Lower lobe of right lung (tissue), 2 donors: ENCODE data around the gene FASTKD2. TPM values are rescaled to one million over a fixed set of nuclear protein-coding genes. Genes with fewer than 3 reads are reported as not detected.

Source experiments
- ATAC-seq, 2 donors: fragments of 200-7000 bp; cut with Tn5 transposase; one replicate each; pipeline ENCODE4 v1.9.1; 2020 to 2022; ENCODE audit warnings: mild to moderate bottlenecking in 2 of 2, moderate library complexity in 2 of 2
- DNase-seq: peaks from one replicate; pipeline ENCODE4 v3.0.0-alpha.2; 2020
- H3K27ac ChIP-seq: fragments of 200-600 bp; one replicate; pipeline ENCODE4 v1.8.0; 2022
- H3K27me3 ChIP-seq: fragments of 200-600 bp; one replicate; pipeline ENCODE4 v1.8.0; 2022; ENCODE audit warnings: low read depth
- H3K36me3 ChIP-seq: fragments of 200-600 bp; one replicate; pipeline ENCODE4 v1.8.0; 2022; ENCODE audit warnings: mild to moderate bottlenecking
- H3K4me1 ChIP-seq: fragments of 200-600 bp; one replicate; pipeline ENCODE4 v1.8.0; 2022
- H3K4me3 ChIP-seq: fragments of 200-600 bp; one replicate; pipeline ENCODE4 v1.8.0; 2022; ENCODE audit warnings: mild to moderate bottlenecking
- H3K9me3 ChIP-seq: fragments of 200-600 bp; one replicate; pipeline ENCODE4 v1.8.0; 2022
- CTCF ChIP-seq: fragments of 200-600 bp; IDR thresholded peaks from one replicate; pipeline ENCODE4 v1.8.0; 2022; ENCODE audit warnings: antibody characterized with exemption, mild to moderate bottlenecking
- intact Hi-C: fragments of 100-400 bp; cut with DNase I; formaldehyde crosslinking; loops from one replicate; pipeline ENCODE4 v1.11.0; 2022
- microRNA-seq: library from miRNA; unstranded; fragments of <30 nt; microRNA quantifications from one replicate; pipeline ENCODE4 v1.2.0, GENCODE V29; 2020; ENCODE audit warnings: borderline number of aligned reads
- total RNA-seq: library from RNA; stranded (reverse); fragmentation: NEBNext Ultra II Directional; extraction: Animal tissue kit (Norgen Biotek cat#: 25700); gene quantifications from one replicate; pipeline ENCODE4 v1.2.1, GENCODE V29; 2021
- donor health status: DM: no; HTN: yes; CAD: no; lungs with severe emphysema.

The FASTKD2 gene
- total RNA-seq, 1 donor from 2014 or later, result 18.2 TPM

GRCh38 chr2:206840999-206841398 lies 75.6 kb downstream of the FASTKD2 start:
- intact Hi-C loops, result no loop called here
- no peak for ATAC-seq

More at GRCh38 chr2:206840999-206841398, 75.6 kb downstream of the FASTKD2 start:
- no peaks in the 10 kb centered on the region for H3K36me3 ChIP-seq
- no peaks in the 10 kb centered on the region for H3K4me1 ChIP-seq
- H3K9me3 ChIP-seq, result no peaks in the 10 kb centered on the region
- no peak overlapping the region for H3K27ac ChIP-seq
- H3K4me3 ChIP-seq, result no peak overlapping the region
- no peak for TF ChIP-seq CTCF
- no peak for DNase-seq
- no peaks in the 10 kb centered on the region for H3K27me3 ChIP-seq

Small RNA genes lying within 50 kb of the gene (microRNA-seq; reads per million reads assigned to microRNA genes)
- gene MIR3130-1 (not detected), gene MIR3130-2 (not detected)

Other genes with a start within 250 kb of the FASTKD2 start
- gene FAM237A, start 123.1 kb upstream of the FASTKD2 start, total RNA-seq, result not detected
- gene DYTN, start 47.2 kb upstream of the FASTKD2 start, total RNA-seq, result not detected
- gene MDH1B, start 278 bp upstream of the FASTKD2 start, total RNA-seq, result 3.3 TPM
- not detected for gene CPO, start 173.9 kb downstream of the FASTKD2 start, total RNA-seq